ENCODE data around the gene PLXDC2. TPM values are rescaled to one million over a fixed set of nuclear protein-coding genes. Genes with fewer than 3 reads are reported as not detected.

PLXDC2 gene
- total and polyA plus RNA-seq, 7 donors: 1.8 to 44.6 (median 18.2) TPM

DNA sequence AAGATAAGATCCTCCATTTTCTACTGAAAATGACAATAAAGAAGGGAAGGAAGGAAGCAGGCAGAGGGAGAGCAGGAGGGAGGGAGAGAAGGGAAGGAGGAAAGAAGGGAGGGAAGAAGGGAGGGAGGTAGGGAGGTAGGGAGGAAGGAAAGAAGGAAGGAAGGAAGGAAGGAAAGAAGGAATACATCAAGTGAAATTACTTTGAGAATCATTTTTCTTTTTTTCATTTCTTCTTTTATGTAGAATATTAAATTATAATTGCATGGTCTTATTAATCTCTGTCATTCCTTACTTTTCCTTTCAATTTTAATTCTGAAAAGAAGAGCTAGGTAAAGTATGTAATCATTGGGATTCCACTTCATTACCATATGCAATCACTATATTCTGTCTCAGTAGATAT, 97.8 kb downstream of the PLXDC2 start:
- no peak for TF ChIP-seq POLR2A (IDR thresholded peaks at IDR 0.05)
- TF ChIP-seq, protein P1, sequence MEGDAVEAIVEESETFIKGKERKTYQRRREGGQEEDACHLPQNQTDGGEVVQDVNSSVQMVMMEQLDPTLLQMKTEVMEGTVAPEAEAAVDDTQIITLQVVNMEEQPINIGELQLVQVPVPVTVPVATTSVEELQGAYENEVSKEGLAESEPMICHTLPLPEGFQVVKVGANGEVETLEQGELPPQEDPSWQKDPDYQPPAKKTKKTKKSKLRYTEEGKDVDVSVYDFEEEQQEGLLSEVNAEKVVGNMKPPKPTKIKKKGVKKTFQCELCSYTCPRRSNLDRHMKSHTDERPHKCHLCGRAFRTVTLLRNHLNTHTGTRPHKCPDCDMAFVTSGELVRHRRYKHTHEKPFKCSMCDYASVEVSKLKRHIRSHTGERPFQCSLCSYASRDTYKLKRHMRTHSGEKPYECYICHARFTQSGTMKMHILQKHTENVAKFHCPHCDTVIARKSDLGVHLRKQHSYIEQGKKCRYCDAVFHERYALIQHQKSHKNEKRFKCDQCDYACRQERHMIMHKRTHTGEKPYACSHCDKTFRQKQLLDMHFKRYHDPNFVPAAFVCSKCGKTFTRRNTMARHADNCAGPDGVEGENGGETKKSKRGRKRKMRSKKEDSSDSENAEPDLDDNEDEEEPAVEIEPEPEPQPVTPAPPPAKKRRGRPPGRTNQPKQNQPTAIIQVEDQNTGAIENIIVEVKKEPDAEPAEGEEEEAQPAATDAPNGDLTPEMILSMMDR (IDR thresholded peaks at IDR 0.05): no peak
- no peak for TF ChIP-seq EP300 (IDR thresholded peaks at IDR 0.05)
- TF ChIP-seq POLR2AphosphoS5 (IDR thresholded peaks at IDR 0.05): no peak
- intact Hi-C loops (cut with DNase I): no loop called here
- Histone ChIP-seq H3K27me3 (no peaks in the 10 kb centered on the region), H3K27ac (no peak overlapping the region), H3K4me1 (peaks cover 0 to 13% (median 7%) of the 10 kb centered on the region in 4 donors), H3K36me3 (no peaks in the 10 kb centered on the region), H3K4me3 (no peak overlapping the region), H3K9me3 (no peaks in the 10 kb centered on the region)
- DNase-seq: no peak

DNA sequence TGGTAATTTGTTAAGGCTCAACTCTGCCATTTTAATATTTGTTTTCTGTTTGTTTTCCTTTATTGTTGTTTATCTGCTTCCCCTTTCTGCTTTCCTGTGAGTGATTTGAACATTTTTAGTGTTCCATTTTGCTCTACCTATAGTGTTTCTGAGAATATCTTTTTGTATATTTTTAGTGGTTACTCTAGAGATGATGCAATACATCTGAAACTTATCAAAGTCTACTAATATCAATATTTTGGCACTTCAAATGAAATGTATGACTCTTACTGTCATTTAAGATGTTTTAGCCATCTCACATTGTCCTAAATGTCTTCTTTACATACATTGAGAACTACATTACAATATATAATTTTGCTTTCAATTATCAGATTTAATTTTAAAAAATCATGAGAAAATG, 98.9 kb downstream of the PLXDC2 start:
- intact Hi-C loops (cut with DNase I): no loop called here
- Histone ChIP-seq H3K27me3 (no peaks in the 10 kb centered on the region), H3K9me3 (no peaks in the 10 kb centered on the region)

DNA sequence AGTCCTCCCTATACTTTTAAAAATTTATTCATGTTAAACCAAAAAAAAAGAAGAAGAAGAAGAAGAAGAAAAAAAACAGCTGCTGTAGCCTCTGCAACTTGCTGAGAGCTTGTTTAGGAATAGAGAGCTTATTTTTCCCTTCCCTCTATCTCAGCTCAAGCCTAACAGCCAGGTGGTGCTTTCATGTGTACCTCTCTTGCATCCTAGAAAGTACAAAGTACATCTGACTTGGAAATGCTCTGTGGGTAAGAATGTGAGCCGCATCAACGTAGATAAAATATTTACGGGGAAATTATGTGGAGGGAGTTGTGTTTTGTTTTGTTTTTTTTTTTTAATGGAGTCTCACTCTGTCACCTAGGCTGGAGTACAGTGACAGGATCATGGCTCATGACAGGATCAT, 99.6 kb downstream of the PLXDC2 start:
- Histone ChIP-seq H3K27me3 (no peaks in the 10 kb centered on the region), H3K36me3 (no peaks in the 10 kb centered on the region), H3K9me3 (no peaks in the 10 kb centered on the region), H3K27ac (no peak overlapping the region), H3K4me1 (peaks cover 0 to 31% (median 19%) of the 10 kb centered on the region in 4 donors), H3K4me3 (no peak overlapping the region)
- intact Hi-C loops (cut with DNase I): no loop called here
- no peak for DNase-seq
- 23 to 79% methylated on average over 3 of the region's 3 CpGs for WGBS, 2 donors
- TF ChIP-seq EP300 (IDR thresholded peaks at IDR 0.05) (no peak), POLR2AphosphoS5 (IDR thresholded peaks at IDR 0.05) (no peak), POLR2A (IDR thresholded peaks at IDR 0.05) (no peak)
- TF ChIP-seq, protein P1 (IDR thresholded peaks at IDR 0.05): no peak

More for the DNA sequence above, 98.9 kb downstream of the PLXDC2 start:
- Histone ChIP-seq H3K27ac (no peak overlapping the region), H3K36me3 (no peaks in the 10 kb centered on the region), H3K4me3 (no peak overlapping the region), H3K4me1 (peaks cover 0 to 24% (median 16%) of the 10 kb centered on the region in 4 donors)
- TF ChIP-seq EP300 (IDR thresholded peaks at IDR 0.05) (no peak), POLR2A (IDR thresholded peaks at IDR 0.05) (no peak), POLR2AphosphoS5 (IDR thresholded peaks at IDR 0.05) (no peak)
- TF ChIP-seq, protein P1 (IDR thresholded peaks at IDR 0.05): no peak
- DNase-seq: no peak

DNA sequence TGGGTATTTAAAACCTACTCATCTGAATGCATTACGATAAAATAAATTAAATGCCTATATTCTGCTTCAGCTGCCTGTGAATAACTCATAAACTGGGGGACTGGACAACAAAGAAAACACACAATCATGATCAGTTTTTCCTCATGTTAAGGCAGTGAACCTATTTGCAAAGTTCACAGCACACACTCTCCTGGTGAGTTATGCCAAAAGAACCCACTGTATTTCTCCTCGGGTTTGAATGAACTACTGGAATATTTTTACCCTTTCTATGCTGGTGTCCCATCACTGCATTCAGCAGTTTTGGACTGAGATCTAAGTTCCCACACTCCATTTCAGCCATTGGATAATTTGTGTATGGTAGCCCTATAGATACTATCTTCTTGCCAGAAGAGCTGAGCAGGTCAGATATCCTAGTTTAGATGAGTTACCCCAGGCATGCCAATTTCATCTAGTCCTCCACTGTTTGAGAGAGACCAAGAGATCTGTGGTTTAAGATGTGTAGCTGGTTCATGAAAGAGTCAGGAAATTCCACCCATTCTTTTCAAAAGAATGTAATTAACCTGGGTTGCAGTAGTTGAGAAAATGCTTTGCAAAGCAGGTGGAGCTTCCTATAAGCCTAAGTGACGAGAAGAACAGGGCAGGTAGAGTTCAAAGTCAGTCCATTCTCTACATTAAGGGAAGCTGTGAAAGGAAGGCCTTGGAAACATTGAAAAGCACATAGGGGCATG, 101.7 kb downstream of the PLXDC2 start:
- TF ChIP-seq, protein P1 (IDR thresholded peaks at IDR 0.05): no peak
- TF ChIP-seq EP300 (IDR thresholded peaks at IDR 0.05) (no peak), POLR2AphosphoS5 (IDR thresholded peaks at IDR 0.05) (no peak), POLR2A (IDR thresholded peaks at IDR 0.05) (no peak)
- intact Hi-C loops (cut with DNase I): no loop called here
- Histone ChIP-seq H3K27ac (no peak overlapping the region), H3K27me3 (no peaks in the 10 kb centered on the region), H3K4me1 (peaks cover 0 to 51% (median 40%) of the 10 kb centered on the region in 4 donors), H3K9me3 (no peaks in the 10 kb centered on the region), H3K4me3 (no peak overlapping the region), H3K36me3 (no peaks in the 10 kb centered on the region)
- DNase-seq: no peak
- 73% methylated on average over 3 of the region's 3 CpGs for WGBS, 2 donors

DNA sequence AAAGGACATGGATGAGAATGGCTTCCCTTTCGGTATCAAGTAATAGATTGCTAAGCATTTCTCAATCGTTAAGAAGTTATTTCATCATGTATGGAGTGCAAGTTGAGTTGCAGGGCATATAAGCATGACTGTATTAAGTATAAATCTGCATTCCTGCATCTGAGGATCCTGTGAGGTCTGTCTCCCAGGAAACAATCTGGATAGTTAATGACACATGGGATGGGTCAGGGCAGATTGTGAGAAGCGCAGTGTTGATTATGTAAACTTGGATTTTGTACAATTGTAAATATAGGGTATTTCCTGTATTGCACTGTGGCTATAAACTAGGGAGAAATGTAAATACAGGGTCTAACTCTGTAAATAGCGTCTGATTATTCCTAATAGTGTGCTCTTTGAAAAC, 102.6 kb downstream of the PLXDC2 start:
- TF ChIP-seq, protein P1 (IDR thresholded peaks at IDR 0.05): no peak
- Histone ChIP-seq H3K4me1 (peaks cover 0 to 57% (median 45%) of the 10 kb centered on the region in 4 donors), H3K9me3 (no peaks in the 10 kb centered on the region), H3K4me3 (no peak overlapping the region), H3K27me3 (no peaks in the 10 kb centered on the region), H3K36me3 (no peaks in the 10 kb centered on the region), H3K27ac (no peak overlapping the region)
- DNase-seq: no peak
- intact Hi-C loops (cut with DNase I): no loop called here
- WGBS, 2 donors: 29 to 64% methylated on average over 4 of the region's 4 CpGs
